Raji (cell line): ENCODE data around the gene CFAP45.

Experiments
- POLR2A ChIP-seq: IDR thresholded peaks from 2 replicates; pipeline ENCODE4 v1.6.1; 2011; ENCODE audit warnings: low read depth, low read length, control low read depth; ENCODE audit not compliant: insufficient read depth

Gene CFAP45

GRCh38 chr1:159860456-159860855 lies 39.5 kb downstream of the CFAP45 start:
- no peak for TF ChIP-seq POLR2A

GRCh38 chr1:159859767-159860322 lies 40.1 kb downstream of the CFAP45 start:
- no peak for TF ChIP-seq POLR2A

GRCh38 chr1:159857889-159858288 lies 42.1 kb downstream of the CFAP45 start:
- no peak for TF ChIP-seq POLR2A

GRCh38 chr1:159856576-159856975 lies 43.4 kb downstream of the CFAP45 start:
- TF ChIP-seq POLR2A, result no peak

GRCh38 chr1:159855709-159856108 lies 44.3 kb downstream of the CFAP45 start:
- TF ChIP-seq POLR2A, result no peak

- no peak for TF ChIP-seq POLR2A
Observed at GRCh38 chr1:159854693-159855192, 45.2 kb downstream of the CFAP45 start.

GRCh38 chr1:159854116-159854692 lies 45.8 kb downstream of the CFAP45 start:
- no peak for TF ChIP-seq POLR2A

GRCh38 chr1:159853417-159854115 lies 46.4 kb downstream of the CFAP45 start:
- TF ChIP-seq POLR2A, result no peak

- no peak for TF ChIP-seq POLR2A
Observed at GRCh38 chr1:159851407-159851806, 48.6 kb downstream of the CFAP45 start.

GRCh38 chr1:159849626-159850366 lies 50.2 kb downstream of the CFAP45 start:
- TF ChIP-seq POLR2A, result no peak

GRCh38 chr1:159848326-159848725 lies 51.6 kb downstream of the CFAP45 start:
- no peak for TF ChIP-seq POLR2A

GRCh38 chr1:159847231-159847630 lies 52.7 kb downstream of the CFAP45 start:
- TF ChIP-seq POLR2A, result no peak

GRCh38 chr1:159845751-159846629 lies 54.0 kb downstream of the CFAP45 start:
- TF ChIP-seq POLR2A, result no peak

- no peak for TF ChIP-seq POLR2A
Observed at GRCh38 chr1:159843459-159843858, 56.5 kb downstream of the CFAP45 start.

GRCh38 chr1:159841749-159842148 lies 58.2 kb downstream of the CFAP45 start:
- no peak for TF ChIP-seq POLR2A
